HEK293T (cell line): ENCODE data around the gene UBXN11.

Experiments
- CTCF ChIA-PET: fragments of 350-600 bp; formaldehyde crosslinking; extraction: SDS; loops from one replicate; lab custom pipeline; 2021; ENCODE audit warnings: antibody characterized with exemption, inconsistent platforms; lab: Yijun Ruan, JAX
- POLR2A ChIA-PET: fragments of 350-600 bp; formaldehyde crosslinking; extraction: SDS; loops from one replicate; lab custom pipeline; 2020; ENCODE audit warnings: antibody characterized with exemption, inconsistent platforms; lab: Yijun Ruan, JAX
- DNase-seq: peaks from one replicate; pipeline ENCODE4 v3.0.0; 2012; ENCODE audit warnings: mixed read lengths; ENCODE audit errors: extremely low spot score
- ARNT ChIP-seq: fragments of 450-650 bp; IDR thresholded peaks from 2 replicates; pipeline ENCODE4 v1.6.1; 2017; ENCODE audit warnings: mild to moderate bottlenecking
- BHLHE40 ChIP-seq: fragments of 450-650 bp; IDR thresholded peaks from 2 replicates; pipeline ENCODE4 v1.6.1; 2016; ENCODE audit warnings: mild to moderate bottlenecking, moderate library complexity, borderline replicate concordance
- CTBP1 ChIP-seq: fragments of 450-650 bp; IDR thresholded peaks from 2 replicates; pipeline ENCODE4 v1.6.1; 2016; ENCODE audit warnings: borderline replicate concordance
- ELF4 ChIP-seq: fragments of 450-650 bp; IDR thresholded peaks from 2 replicates; pipeline ENCODE4 v1.6.1; 2017; ENCODE audit warnings: antibody characterized with exemption
- FOXA1 ChIP-seq: fragments of 450-650 bp; IDR thresholded peaks from 2 replicates; pipeline ENCODE4 v1.6.1; 2016; ENCODE audit warnings: mild to moderate bottlenecking
- FOXK2 ChIP-seq: fragments of 450-650 bp; IDR thresholded peaks from 2 replicates; pipeline ENCODE4 v1.6.1; 2016; ENCODE audit warnings: mild to moderate bottlenecking
- FOXM1 ChIP-seq: fragments of 450-650 bp; IDR thresholded peaks from 2 replicates; pipeline ENCODE4 v1.6.1; 2017; ENCODE audit warnings: mild to moderate bottlenecking, borderline replicate concordance
- HDGF ChIP-seq: fragments of 450-650 bp; IDR thresholded peaks from 2 replicates; pipeline ENCODE4 v1.6.1; 2017; ENCODE audit warnings: antibody characterized with exemption, borderline replicate concordance
- L3MBTL2 ChIP-seq: fragments of 450-650 bp; conservative IDR thresholded peaks from 2 replicates; pipeline ENCODE4 v1.6.1; 2016; ENCODE audit warnings: mild to moderate bottlenecking
- LEF1 ChIP-seq: fragments of 450-650 bp; IDR thresholded peaks from 2 replicates; pipeline ENCODE4 v1.6.1; 2017; ENCODE audit warnings: mild to moderate bottlenecking, borderline replicate concordance
- NFRKB ChIP-seq: fragments of 450-650 bp; IDR thresholded peaks from 2 replicates; pipeline ENCODE4 v1.6.1; 2016; ENCODE audit warnings: mild to moderate bottlenecking, moderate library complexity
- PKNOX1 ChIP-seq: fragments of 450-650 bp; IDR thresholded peaks from 2 replicates; pipeline ENCODE4 v1.6.1; 2016
- SP1 ChIP-seq: fragments of 450-650 bp; IDR thresholded peaks from 2 replicates; pipeline ENCODE4 v1.6.1; 2017
- SUZ12 ChIP-seq: fragments of 450-650 bp; IDR thresholded peaks from 2 replicates; pipeline ENCODE4 v1.6.1; 2016; ENCODE audit warnings: mild to moderate bottlenecking
- TARDBP ChIP-seq: fragments of 450-650 bp; IDR thresholded peaks from 2 replicates; pipeline ENCODE4 v1.6.1; 2016
- ZNF384 ChIP-seq: fragments of 450-650 bp; IDR thresholded peaks from 2 replicates; pipeline ENCODE4 v1.6.1; 2016

UBXN11 gene

GRCh38 chr1:26288311-26288941 lies 18.0 kb downstream of the UBXN11 start:
- POLR2A ChIA-PET, result interaction anchor here (1.3 kb wide), 1 partner anchor 19 kb away, joined by 5 read pairs; the partner anchor contains the start of gene UBXN11

GRCh38 chr1:26287811-26288210 lies 18.6 kb downstream of the UBXN11 start:
- POLR2A ChIA-PET, result no interaction called here
- TF ChIP-seq SUZ12 (no peak), FOXM1 (no peak), FOXA1 (no peak), LEF1 (no peak), FOXK2 (no peak), HDGF (no peak), ARNT (no peak), ZNF384 (no peak), CTBP1 (no peak)
- CTCF ChIA-PET, result interaction anchor here (1.3 to 1.5 kb wide), 2 partner anchors 8 to 28 kb away, joined by 4 to 5 read pairs; partner anchors contain the start of gene SH3BGRL3
- no peak for DNase-seq

More at GRCh38 chr1:26288311-26288941, 18.0 kb downstream of the UBXN11 start:
- CTCF ChIA-PET, result interaction anchor here (1.1 to 2.2 kb wide), 4 partner anchors 9 to 33 kb away, joined by 3 to 6 read pairs (median 4); partner anchors contain the start of gene SH3BGRL3
- TF ChIP-seq ELF4, result no peak
- no peak for TF ChIP-seq FOXK2
- no peak for TF ChIP-seq LEF1
- no peak for TF ChIP-seq PKNOX1
- TF ChIP-seq TARDBP, result no peak
- no peak for TF ChIP-seq CTBP1
- no peak for DNase-seq

GRCh38 chr1:26287033-26287711 lies 19.3 kb downstream of the UBXN11 start:
- no peak for TF ChIP-seq SUZ12
- TF ChIP-seq L3MBTL2, result no peak
- no peak for TF ChIP-seq LEF1
- no peak for TF ChIP-seq CTBP1
- TF ChIP-seq HDGF, result no peak
- no peak for TF ChIP-seq PKNOX1
- no peak for TF ChIP-seq FOXM1
- TF ChIP-seq BHLHE40, result no peak
- CTCF ChIA-PET, result no interaction called here
- DNase-seq, result no peak
- POLR2A ChIA-PET, result interaction anchor here (1.8 kb wide), 1 partner anchor 20 kb away, joined by 4 read pairs; no protein-coding TSS in a partner anchor

- POLR2A ChIA-PET, result interaction anchor here (1.0 to 1.8 kb wide), 3 partner anchors 21 to 146 kb away, joined by 4 read pairs; partner anchors contain the start of genes CEP85 and DHDDS
- no peak for DNase-seq
- CTCF ChIA-PET, result interaction anchor here (0.7 to 4.0 kb wide), 19 partner anchors 8 to 133 kb away, joined by 3 to 55 read pairs (median 4); partner anchors contain the start of gene UBXN11
- no peak for TF ChIP-seq HDGF
- no peak for TF ChIP-seq FOXK2
- no peak for TF ChIP-seq BHLHE40
- TF ChIP-seq L3MBTL2, result no peak
- TF ChIP-seq NFRKB, result no peak
Observed at GRCh38 chr1:26286064-26286416, 20.4 kb downstream of the UBXN11 start.

GRCh38 chr1:26285366-26286063 lies 20.9 kb downstream of the UBXN11 start:
- POLR2A ChIA-PET, result interaction anchor here (1.0 to 1.8 kb wide), 3 partner anchors 22 to 147 kb away, joined by 4 read pairs; partner anchors contain the start of genes CEP85 and DHDDS
- peak; percentile 72 for DNase-seq
- CTCF ChIA-PET, result interaction anchor here (0.5 to 4.0 kb wide), 22 partner anchors 8 to 1936 kb away, joined by 3 to 55 read pairs (median 4); partner anchors contain the start of gene UBXN11
- TF ChIP-seq ARNT (no peak), LEF1 (no peak), SUZ12 (no peak), NFRKB (no peak), ZNF384 (no peak), SP1 (no peak)

- TF ChIP-seq TARDBP (no peak), SUZ12 (no peak), SP1 (no peak), NFRKB (no peak), HDGF (no peak), FOXA1 (no peak), ELF4 (no peak), ZNF384 (no peak), CTBP1 (no peak), BHLHE40 (no peak), ARNT (no peak), FOXM1 (no peak), FOXK2 (no peak), LEF1 (no peak)
- POLR2A ChIA-PET, result interaction anchor here (1.7 kb wide), 1 partner anchor 147 kb away, joined by 4 read pairs; the partner anchor contains the start of gene DHDDS
- CTCF ChIA-PET, result interaction anchor here (0.6 to 4.0 kb wide), 19 partner anchors 7 to 1936 kb away, joined by 3 to 55 read pairs (median 5); partner anchors contain the start of gene UBXN11
- peak; percentile 79 for DNase-seq
Observed at GRCh38 chr1:26284597-26285347, 21.7 kb downstream of the UBXN11 start.
